GM12801 (cell line): ENCODE results near the gene C4orf54.

ENCODE experiments used
- TF ChIP-seq, protein P1 (sequence below): IDR thresholded peaks from one replicate; pipeline ENCODE4 v1.5.1; 2011; ENCODE audit warnings: control low read depth; ENCODE audit not compliant: insufficient read length; ENCODE audit errors: extremely low read depth

Gene C4orf54

DNA sequence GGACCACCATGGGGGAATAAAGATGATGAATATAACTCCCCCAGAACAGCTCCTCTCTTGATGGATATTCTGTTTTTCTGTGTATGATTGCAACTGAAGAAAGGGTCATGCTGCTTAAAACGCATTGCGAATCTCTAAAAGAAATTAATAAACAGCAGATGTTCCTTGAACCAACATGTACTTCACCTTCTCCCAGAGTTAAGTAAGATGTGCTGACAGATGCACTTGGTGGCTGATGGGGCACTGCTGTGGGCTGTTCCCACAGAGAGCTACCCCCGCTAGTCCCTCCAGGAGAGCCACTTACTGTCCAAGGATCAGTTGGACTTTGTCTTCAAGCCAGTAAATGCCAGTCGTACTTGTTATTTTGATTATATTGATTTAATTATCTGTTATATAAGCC lies 26.3 kb upstream of the C4orf54 start:
- TF ChIP-seq, protein P1, sequence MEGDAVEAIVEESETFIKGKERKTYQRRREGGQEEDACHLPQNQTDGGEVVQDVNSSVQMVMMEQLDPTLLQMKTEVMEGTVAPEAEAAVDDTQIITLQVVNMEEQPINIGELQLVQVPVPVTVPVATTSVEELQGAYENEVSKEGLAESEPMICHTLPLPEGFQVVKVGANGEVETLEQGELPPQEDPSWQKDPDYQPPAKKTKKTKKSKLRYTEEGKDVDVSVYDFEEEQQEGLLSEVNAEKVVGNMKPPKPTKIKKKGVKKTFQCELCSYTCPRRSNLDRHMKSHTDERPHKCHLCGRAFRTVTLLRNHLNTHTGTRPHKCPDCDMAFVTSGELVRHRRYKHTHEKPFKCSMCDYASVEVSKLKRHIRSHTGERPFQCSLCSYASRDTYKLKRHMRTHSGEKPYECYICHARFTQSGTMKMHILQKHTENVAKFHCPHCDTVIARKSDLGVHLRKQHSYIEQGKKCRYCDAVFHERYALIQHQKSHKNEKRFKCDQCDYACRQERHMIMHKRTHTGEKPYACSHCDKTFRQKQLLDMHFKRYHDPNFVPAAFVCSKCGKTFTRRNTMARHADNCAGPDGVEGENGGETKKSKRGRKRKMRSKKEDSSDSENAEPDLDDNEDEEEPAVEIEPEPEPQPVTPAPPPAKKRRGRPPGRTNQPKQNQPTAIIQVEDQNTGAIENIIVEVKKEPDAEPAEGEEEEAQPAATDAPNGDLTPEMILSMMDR, result no peak

DNA sequence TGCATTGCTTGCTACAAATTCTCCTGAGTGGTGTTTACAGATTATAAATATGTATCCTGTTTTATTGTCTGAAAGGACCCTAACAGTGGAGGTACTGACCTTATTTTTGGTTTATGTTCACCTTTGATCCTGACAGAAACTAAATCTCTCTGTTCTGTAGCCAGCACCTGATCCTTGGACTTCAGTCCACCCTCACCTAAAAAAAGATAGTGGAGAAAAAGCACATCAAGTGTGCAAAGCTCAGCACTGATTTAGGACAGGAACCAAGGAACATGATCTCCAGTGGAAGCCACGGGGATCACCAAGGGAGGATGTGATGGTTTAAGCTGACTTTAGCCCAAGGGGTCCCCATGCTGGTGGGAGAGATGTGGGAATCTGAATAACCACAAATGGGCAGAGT lies 22.3 kb upstream of the C4orf54 start:
- TF ChIP-seq, protein P1, result no peak

DNA sequence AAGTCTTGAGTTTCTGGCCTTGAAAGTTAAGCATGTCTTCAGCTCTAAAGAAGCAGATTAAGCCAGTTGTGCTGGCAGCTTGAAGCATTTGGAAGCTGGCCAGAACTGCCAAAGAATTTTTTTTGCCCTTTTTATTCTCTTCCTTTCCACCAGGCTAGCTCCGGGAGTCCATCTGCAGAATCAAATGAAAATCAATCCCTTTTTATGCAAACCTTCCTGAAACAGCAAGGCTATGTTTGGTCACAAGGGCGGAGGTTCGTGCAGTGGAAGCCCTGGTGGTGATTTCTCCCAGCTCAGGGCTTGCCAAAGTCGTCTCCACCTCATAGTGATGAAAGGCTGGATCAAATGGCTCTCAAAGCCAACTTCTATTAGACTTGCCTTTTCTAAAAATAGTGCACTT lies 21.6 kb upstream of the C4orf54 start:
- TF ChIP-seq, protein P1, result no peak

DNA sequence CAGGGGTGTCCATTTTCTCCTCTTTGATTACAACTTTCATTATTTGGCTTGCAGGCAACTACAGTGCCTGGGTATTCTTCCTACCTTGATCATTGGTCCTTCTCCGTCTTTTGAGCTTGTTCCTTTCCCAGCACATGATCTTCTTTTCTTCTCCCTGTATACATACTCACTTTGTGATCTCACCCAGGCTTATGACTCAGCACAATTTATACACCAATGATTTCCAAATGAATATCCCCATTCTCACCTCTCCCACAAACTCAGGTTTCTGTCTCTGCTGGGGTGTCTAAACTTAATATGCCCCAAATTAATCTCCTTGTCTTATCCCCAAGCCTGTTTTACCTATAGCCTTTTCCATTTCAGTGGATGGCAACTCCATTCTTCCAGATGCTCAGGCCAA lies 19.5 kb upstream of the C4orf54 start:
- TF ChIP-seq, protein P1, result no peak

DNA sequence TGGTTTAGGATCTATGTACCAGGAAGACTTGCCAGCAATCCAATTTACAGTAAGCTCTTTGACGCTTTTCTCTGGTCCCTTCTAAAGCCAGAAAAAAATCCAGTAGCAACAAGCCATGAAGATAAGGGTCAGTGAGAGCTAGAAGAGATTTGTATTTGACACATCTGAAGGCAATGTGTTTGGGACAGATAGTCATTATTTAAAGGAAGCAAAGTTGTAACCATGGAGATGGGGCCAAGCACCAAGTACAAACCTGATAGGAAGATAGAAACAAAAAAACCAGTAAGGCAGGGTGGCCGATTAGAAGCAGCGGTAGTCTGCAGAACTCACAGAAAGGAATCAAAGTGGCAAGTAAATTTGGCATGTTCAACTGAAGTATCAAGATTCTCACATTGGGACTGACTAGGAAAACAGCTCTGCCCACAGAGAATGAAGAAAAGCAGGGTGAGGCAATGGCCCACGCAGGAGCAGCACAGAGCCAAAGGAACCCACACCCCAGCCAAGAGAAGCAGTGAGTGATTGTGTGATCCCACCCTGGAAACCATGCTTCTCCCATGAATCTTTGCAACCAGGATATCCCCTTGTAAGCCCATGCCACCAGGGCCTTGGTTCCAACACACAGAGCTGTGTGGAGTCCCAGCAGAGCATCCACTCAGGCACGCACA lies 12.9 kb upstream of the C4orf54 start:
- TF ChIP-seq, protein P1, result no peak

DNA sequence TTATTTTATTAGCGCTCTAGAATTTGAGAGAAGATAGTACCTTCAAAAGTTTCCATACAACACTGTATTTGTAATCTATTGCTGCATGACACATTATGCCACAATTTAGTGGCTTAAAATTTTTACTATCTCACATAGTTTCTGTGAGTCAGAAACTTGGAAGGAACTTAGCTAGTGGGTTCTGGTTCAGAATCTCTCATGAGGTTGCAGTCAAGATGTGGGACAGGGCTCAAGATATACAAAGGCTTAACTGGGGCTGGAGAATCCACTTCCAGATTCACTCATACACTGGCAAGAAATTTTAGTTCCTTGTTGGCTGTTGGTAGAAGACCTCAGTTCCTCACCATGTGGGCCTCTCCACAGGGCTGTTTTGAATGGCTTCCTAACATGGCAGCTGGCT lies 11.5 kb upstream of the C4orf54 start:
- TF ChIP-seq, protein P1, result no peak

DNA sequence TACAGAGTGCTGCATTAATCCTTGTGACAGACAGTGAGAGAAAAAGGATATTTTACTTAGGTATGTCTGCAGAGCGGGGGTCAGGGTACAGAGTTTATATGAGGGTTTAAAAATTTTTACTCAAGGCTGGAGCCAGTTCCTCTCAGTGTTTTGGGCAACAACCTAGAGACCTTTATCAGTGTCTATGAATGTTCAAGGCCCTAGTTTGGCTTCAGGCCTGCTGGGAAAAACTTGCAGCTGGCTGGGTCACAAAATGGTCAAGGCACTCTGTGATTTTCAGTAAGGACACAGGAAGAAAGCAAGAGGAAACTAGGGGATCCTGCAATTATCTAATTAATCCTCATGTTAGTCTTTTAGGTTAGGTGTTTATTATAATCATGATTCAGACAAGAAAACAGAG lies 10.8 kb upstream of the C4orf54 start:
- TF ChIP-seq, protein P1, result no peak

DNA sequence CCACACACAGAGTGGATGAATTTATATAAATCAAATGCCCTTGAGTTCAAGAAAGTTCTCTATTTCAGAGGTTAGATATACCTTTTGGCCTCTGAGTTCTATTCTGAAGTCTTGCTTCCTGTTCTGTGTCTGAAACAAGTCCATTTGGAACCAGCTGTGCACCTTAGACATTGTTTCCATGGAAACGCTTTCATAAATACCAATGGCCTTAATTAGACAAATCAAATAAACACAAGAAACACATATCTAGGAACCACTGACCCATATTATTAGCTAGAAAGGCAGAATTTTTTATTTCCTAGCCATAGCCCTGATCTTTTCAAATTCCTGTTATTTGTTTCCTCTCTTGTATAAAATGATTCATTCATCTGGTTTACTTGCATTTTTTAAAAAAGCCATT lies 8.4 kb upstream of the C4orf54 start:
- TF ChIP-seq, protein P1, result no peak
